Measurements from ENCODE around the gene PRKAB2.

Gene PRKAB2, protein sequence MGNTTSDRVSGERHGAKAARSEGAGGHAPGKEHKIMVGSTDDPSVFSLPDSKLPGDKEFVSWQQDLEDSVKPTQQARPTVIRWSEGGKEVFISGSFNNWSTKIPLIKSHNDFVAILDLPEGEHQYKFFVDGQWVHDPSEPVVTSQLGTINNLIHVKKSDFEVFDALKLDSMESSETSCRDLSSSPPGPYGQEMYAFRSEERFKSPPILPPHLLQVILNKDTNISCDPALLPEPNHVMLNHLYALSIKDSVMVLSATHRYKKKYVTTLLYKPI

DNA sequence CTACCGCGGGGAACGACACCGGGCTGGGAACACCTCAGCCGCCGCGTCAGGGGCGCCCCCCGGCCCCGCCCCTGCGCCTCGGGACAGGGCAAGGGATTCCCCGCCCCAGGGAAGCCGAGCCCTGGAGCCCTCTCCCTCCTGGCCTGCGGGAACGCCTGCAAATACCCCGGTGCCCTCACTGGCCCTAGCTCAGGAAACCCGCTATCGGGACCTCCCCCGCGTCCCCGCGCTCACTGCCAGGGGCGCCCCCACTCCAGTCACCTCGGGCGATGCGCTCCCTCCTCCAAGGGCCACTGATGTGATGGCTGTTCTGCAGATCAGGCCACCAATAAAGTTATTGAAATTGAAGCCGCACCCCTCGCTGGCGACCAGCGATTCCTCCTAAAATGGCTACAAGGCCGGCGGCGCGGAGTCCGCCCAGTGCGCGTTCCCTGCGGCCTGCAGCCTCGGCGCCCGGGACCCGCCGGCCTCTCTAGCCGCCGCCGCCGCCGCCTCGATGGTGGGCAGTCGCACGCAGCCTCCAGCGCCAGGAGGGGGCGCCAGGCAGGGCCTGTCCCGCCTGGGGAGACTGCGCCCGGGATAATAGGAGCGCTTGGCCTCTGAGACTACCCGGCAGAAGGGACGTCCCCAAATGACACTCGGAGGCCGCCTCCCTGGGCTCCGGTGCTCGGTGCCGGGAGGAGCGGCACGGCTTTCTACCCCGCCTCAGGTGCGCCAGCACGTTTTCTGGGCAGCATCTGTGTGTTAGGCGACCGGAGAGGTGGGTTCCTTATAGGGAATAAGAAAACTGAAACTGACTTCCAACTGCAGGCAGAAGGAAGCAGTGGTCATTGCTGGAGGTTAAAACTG lies at the start of gene PRKAB2:
Gene PRKAB2 (minus strand): TSS at position 303 of the 849 bp plus-strand sequence. CDS start 326 bp downstream, outside the sequence.
- H3K27ac Mint-ChIP-seq (ENCODE audit: low read depth) = peak within 1 kb of the TSS; percentile 95
- H3K27me3 Mint-ChIP-seq = no peaks in the 10 kb centered on the region
- peaks cover 7% of the 10 kb centered on the region for H3K9me3 Mint-ChIP-seq
- DNase-seq (ENCODE audit: low spot score in 2 of 2) (peak; percentile 83 to 86), ATAC-seq (replicated peaks; ENCODE audit: extremely low read depth, poor library complexity, severe bottlenecking) (peak; percentile 78)
- peak within 1 kb of the TSS; percentile 97 for H3K4me3 Mint-ChIP-seq
- H3K4me1 Mint-ChIP-seq = peaks cover 41% of the 10 kb centered on the region
- peaks cover 13% of the 10 kb centered on the region for H3K36me3 Mint-ChIP-seq (ENCODE audit: insufficient read depth)

DNA sequence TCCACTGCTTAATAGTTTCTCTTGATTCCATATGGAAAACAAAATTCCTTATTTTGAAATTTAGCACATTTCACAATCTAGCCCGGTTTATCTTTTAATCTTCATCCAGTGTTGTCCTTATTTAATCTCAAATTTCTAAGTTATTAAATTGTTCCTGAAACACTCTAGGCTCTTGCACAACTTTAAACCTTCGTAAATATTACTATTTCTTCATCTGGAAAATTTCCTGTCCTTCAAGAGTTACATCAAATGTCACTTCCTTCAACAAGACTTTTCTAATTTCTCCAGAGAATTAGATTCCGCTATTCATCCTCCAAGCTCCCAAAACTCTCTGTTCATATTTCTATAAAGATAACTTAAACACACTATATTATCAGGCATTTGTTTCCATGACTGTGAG lies 46.3 kb upstream of the PRKAB2 start:
- Mint-ChIP-seq H3K36me3 (ENCODE audit: insufficient read depth) (peaks cover 2% of the 10 kb centered on the region), H3K4me1 (peaks cover 3% of the 10 kb centered on the region), H3K9me3 (no peaks in the 10 kb centered on the region), H3K27ac (ENCODE audit: low read depth) (no peak overlapping the region), H3K4me3 (no peak overlapping the region), H3K27me3 (no peaks in the 10 kb centered on the region)
- no peak for DNase-seq (ENCODE audit: low spot score in 2 of 2)
- ATAC-seq (replicated peaks; ENCODE audit: extremely low read depth, poor library complexity, severe bottlenecking) = no peak

DNA sequence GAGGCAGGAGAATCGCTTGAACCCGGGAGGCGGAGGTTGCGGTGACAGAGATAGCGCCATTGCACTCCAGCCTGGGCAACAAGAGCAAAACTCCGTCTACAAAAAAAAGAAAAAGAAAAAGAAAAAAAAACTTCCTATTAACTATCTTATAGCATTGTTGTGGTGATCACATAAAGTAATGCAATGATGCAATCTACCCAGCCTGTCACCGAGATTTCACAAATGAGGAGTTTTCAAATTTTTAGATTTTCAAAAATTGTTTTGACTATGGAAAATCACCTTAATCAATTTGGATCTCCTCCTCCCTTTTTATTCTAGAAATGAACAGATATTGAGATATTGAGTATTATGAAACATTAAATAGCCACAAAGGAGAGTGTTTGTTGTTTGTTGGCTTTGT lies 44.9 kb upstream of the PRKAB2 start:
- Mint-ChIP-seq H3K27ac (ENCODE audit: low read depth) (no peak overlapping the region), H3K9me3 (no peaks in the 10 kb centered on the region), H3K27me3 (no peaks in the 10 kb centered on the region), H3K4me3 (no peak overlapping the region), H3K4me1 (no peaks in the 10 kb centered on the region), H3K36me3 (ENCODE audit: insufficient read depth) (no peaks in the 10 kb centered on the region)
- no peak for ATAC-seq (replicated peaks; ENCODE audit: extremely low read depth, poor library complexity, severe bottlenecking)
- DNase-seq (ENCODE audit: low spot score in 2 of 2) = no peak

DNA sequence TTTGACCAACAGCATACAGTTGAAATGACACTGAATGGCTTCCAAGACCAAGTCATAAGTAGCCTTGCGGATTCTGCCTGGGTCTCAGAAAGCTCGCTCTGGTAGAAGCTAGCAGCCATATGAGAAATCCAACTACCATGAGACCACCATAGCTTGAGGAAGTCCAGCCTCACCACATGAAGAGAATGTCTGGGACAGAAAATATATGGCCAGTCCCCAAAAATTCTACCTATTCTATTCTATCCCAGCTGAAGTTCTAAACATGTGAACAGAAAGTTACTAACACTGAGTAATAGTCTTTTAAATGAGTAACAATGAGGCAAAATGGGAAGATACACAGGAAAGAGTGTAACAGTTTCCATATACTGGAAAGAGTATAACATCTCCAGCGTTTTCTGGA lies 43.9 kb upstream of the PRKAB2 start:
- no peak overlapping the region for H3K27ac Mint-ChIP-seq (ENCODE audit: low read depth)
- no peaks in the 10 kb centered on the region for H3K27me3 Mint-ChIP-seq
- ATAC-seq (replicated peaks; ENCODE audit: extremely low read depth, poor library complexity, severe bottlenecking) (no peak), DNase-seq (ENCODE audit: low spot score in 2 of 2) (no peak)
- H3K4me1 Mint-ChIP-seq = no peaks in the 10 kb centered on the region
- no peaks in the 10 kb centered on the region for H3K9me3 Mint-ChIP-seq
- no peak overlapping the region for H3K4me3 Mint-ChIP-seq
- no peaks in the 10 kb centered on the region for H3K36me3 Mint-ChIP-seq (ENCODE audit: insufficient read depth)

DNA sequence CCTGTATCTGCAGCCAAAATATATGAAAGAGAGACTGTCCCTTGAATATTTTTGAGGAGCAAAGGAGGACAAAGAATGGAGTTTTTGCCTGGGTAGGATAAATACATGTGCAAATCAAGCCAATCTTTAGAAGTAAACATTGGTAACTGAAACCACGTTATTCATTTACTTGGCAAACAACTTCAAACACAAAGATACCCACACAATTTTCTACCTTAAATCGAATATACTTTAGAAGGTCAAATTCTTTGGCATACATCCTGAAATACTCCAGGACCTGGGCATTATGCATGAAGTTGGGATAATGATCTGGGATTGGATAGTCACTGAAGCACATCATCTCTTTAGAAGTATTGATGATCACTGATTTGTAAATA lies 43.3 kb upstream of the PRKAB2 start:
- no peak overlapping the region for H3K4me3 Mint-ChIP-seq

DNA sequence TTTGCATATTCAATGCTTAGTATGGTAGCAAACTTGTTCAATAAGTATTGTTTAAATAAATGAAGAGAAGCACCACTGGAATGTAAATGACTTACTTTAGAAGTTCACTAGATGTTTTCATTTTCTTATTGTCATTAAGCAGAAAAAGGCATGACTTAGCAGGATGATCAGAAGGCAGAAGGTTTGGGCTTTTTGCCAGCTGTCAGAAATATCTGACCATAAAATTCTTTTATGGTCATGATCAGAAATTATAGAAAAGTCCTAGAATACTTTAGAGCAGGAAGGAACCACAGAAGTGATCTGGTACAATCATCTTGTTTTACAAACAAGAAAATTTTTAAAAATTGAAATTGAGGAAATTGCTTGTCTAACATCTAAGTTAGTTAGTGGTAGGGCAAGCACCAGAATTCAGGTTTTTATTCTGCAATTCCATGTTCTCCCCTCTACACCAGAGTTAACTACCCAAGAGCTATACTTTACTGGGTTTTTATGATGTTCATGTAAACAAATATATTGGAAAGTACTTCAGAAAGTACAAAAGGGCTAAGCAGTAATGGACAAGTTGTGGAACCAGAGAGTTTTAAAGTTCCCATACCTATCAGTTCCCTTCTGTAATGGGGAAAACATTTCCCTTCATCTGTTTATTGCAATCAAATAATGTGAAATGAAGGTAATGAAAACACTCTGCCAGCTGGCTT lies 42.7 kb upstream of the PRKAB2 start:
- Mint-ChIP-seq H3K27me3 (no peaks in the 10 kb centered on the region), H3K9me3 (no peaks in the 10 kb centered on the region), H3K36me3 (ENCODE audit: insufficient read depth) (no peaks in the 10 kb centered on the region), H3K4me3 (no peak overlapping the region), H3K4me1 (no peaks in the 10 kb centered on the region), H3K27ac (ENCODE audit: low read depth) (no peak overlapping the region)
- no peak for ATAC-seq (replicated peaks; ENCODE audit: extremely low read depth, poor library complexity, severe bottlenecking)
- no peak for DNase-seq (ENCODE audit: low spot score in 2 of 2)

More for the DNA sequence above, 43.3 kb upstream of the PRKAB2 start:
- H3K27me3 Mint-ChIP-seq = no peaks in the 10 kb centered on the region
- H3K36me3 Mint-ChIP-seq (ENCODE audit: insufficient read depth) = no peaks in the 10 kb centered on the region
- no peak overlapping the region for H3K27ac Mint-ChIP-seq (ENCODE audit: low read depth)
- H3K4me1 Mint-ChIP-seq = no peaks in the 10 kb centered on the region
- no peaks in the 10 kb centered on the region for H3K9me3 Mint-ChIP-seq
- no peak for ATAC-seq (replicated peaks; ENCODE audit: extremely low read depth, poor library complexity, severe bottlenecking)
- no peak for DNase-seq (ENCODE audit: low spot score in 2 of 2)

DNA sequence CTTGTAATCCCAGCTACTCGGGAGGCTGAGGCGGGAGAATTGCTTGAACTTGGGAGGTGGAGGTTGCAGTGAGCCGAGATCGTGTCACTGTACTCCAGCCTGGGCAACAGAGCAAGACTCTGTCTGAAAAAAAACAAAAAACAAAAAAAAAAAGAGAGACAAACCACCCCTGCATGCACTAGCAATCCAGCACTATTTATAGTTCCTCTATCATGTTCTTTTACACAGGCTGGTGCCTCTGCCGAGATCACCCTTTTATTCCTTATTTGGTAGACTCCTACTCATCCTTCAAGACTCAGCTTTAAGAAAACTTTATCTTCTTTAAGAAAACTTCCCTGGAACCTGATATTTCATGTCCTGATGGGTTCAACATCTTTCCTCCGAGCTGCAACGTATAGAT lies 42.1 kb upstream of the PRKAB2 start:
- Mint-ChIP-seq H3K4me1 (no peaks in the 10 kb centered on the region), H3K4me3 (no peak overlapping the region), H3K36me3 (ENCODE audit: insufficient read depth) (no peaks in the 10 kb centered on the region), H3K27me3 (no peaks in the 10 kb centered on the region), H3K9me3 (no peaks in the 10 kb centered on the region), H3K27ac (ENCODE audit: low read depth) (no peak overlapping the region)
- no peak for DNase-seq (ENCODE audit: low spot score in 2 of 2)
- no peak for ATAC-seq (replicated peaks; ENCODE audit: extremely low read depth, poor library complexity, severe bottlenecking)

DNA sequence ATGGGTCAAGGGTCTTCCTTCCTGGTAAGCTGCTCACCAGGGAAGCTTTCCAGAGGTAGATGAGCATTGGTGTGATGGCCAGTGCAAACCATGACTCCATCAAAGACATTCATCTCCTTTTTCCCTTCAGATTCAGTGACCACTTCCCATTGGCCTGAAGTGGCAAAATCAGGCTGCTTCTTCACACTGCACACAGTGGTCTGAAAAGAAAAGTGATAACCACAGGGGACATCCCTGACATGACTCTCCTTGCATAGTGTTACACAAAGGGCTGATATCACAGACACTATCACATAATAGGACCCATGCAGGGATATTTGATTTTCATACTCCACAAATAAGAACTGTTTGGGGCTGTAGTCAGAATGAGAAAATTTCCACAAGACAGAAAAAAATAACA lies 41.0 kb upstream of the PRKAB2 start:
- Mint-ChIP-seq H3K27ac (ENCODE audit: low read depth) (no peak overlapping the region), H3K4me3 (no peak overlapping the region), H3K4me1 (no peaks in the 10 kb centered on the region), H3K9me3 (no peaks in the 10 kb centered on the region), H3K27me3 (no peaks in the 10 kb centered on the region), H3K36me3 (ENCODE audit: insufficient read depth) (no peaks in the 10 kb centered on the region)
- no peak for ATAC-seq (replicated peaks; ENCODE audit: extremely low read depth, poor library complexity, severe bottlenecking)
- no peak for DNase-seq (ENCODE audit: low spot score in 2 of 2)

DNA sequence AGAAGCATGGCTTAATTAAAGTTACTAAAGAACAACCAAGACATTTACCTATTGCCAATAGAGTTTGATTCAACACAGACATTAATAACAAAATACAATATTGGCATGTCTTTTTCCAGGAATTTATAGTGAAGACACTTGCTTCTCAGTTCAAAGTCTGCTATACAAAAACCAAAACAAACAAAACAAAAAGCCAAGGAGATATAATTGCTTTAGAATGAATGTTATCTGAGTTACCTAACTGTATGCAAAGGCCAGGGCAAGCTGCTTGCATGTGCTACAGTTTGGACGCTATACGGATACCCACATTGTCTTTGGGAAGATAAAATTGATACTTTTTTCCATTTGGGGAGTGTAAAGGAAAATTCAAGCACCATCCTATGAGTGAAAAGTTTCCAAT lies 39.3 kb upstream of the PRKAB2 start:
- Mint-ChIP-seq H3K9me3 (no peaks in the 10 kb centered on the region), H3K4me1 (no peaks in the 10 kb centered on the region), H3K27ac (ENCODE audit: low read depth) (no peak overlapping the region), H3K4me3 (no peak overlapping the region), H3K27me3 (no peaks in the 10 kb centered on the region), H3K36me3 (ENCODE audit: insufficient read depth) (no peaks in the 10 kb centered on the region)
- ATAC-seq (replicated peaks; ENCODE audit: extremely low read depth, poor library complexity, severe bottlenecking) (no peak), DNase-seq (ENCODE audit: low spot score in 2 of 2) (no peak)

DNA sequence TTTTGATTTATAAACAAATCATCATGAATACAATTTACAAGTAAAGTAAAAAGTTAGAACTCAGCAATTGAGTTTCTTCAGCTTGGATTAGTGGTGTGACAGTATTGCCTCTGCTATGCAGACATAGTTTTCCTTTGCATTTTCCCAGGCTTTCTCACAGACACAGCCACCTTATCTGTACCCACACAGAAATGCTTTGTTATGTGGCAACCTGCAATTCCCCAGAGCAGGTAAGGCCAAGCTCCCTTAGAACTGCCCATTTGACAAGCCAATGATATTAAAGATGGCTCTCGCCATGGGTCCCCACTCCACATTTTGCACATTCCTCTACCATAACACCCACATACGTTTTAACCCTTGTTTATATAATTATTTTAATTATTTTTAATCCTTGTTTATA lies 38.7 kb upstream of the PRKAB2 start:
- ATAC-seq (replicated peaks; ENCODE audit: extremely low read depth, poor library complexity, severe bottlenecking) (no peak), DNase-seq (ENCODE audit: low spot score in 2 of 2) (no peak)
- no peak overlapping the region for H3K27ac Mint-ChIP-seq (ENCODE audit: low read depth)
- H3K4me1 Mint-ChIP-seq = no peaks in the 10 kb centered on the region
- H3K9me3 Mint-ChIP-seq = no peaks in the 10 kb centered on the region
- no peaks in the 10 kb centered on the region for H3K27me3 Mint-ChIP-seq
- H3K4me3 Mint-ChIP-seq = no peak overlapping the region
- H3K36me3 Mint-ChIP-seq (ENCODE audit: insufficient read depth) = no peaks in the 10 kb centered on the region

DNA sequence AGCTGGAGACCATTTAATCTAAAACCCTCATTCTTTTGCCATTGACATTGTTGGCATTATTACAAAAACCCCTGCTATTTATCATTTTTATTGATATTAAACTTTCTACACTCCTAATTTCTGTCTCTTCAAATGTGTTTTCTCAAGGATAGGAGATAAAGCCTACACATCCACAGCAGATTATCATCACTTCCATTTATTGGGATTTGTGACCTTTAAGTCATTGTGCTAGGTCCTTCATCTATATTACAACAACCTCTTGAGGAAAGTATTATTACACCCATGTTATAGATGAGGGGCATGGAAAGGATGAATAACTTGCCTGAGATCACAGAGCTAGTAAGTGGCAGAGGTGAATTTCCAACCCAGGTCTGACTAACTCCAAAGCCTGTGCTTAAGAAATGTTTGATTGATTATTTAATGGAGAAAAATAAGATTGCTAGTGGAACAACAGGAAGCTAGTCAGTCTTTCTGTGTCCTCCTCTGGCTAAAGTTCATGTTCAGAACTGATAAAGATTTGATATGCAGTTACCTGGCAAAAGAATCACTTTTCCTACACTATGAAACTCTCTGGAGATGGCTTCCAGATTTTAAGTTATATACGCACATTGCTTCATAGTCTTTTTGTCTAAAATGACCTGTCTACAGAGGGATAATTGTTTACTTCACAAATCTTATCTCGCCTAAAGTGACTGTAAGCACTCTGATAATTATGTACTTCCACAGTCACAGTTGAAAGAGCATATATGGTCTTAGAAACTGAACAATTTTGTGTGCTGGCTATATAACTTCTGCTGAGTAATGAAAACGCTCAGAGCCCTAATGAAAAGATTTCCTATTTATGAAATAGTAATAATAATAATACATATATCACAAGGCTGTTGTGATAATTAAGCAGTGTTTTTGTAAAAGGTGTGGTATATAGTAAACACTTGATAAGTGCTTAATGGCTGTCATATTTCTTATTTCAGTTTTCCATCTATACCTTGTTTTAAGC lies 37.9 kb upstream of the PRKAB2 start:
- H3K27ac Mint-ChIP-seq (ENCODE audit: low read depth) = no peak overlapping the region
- H3K9me3 Mint-ChIP-seq = no peaks in the 10 kb centered on the region
- H3K4me1 Mint-ChIP-seq = no peaks in the 10 kb centered on the region
- no peak for DNase-seq (ENCODE audit: low spot score in 2 of 2)
- no peak for ATAC-seq (replicated peaks; ENCODE audit: extremely low read depth, poor library complexity, severe bottlenecking)
- no peaks in the 10 kb centered on the region for H3K27me3 Mint-ChIP-seq
- no peak overlapping the region for H3K4me3 Mint-ChIP-seq
- no peaks in the 10 kb centered on the region for H3K36me3 Mint-ChIP-seq (ENCODE audit: insufficient read depth)

DNA sequence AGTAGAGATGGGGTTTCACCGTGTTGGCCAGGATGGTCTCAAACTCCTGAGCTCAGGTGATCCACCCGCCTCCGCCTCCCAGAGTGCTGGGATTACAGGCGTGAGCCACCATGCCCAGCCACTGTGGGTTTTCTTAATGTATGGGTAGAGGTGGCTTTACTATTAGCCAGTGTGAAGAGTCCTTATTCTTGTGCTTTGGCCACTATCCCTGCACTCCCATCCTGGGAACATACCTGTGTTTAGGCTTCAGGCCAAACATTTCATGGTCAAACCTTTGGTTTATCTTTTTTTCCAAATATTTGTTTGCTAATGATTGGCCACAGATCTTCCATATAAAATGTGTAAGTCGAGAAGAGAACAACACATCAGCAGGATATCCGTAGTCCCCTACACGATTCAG lies 36.3 kb upstream of the PRKAB2 start:
- H3K4me1 Mint-ChIP-seq = no peaks in the 10 kb centered on the region
- H3K27ac Mint-ChIP-seq (ENCODE audit: low read depth) = no peak overlapping the region
- H3K9me3 Mint-ChIP-seq = no peaks in the 10 kb centered on the region
- no peak overlapping the region for H3K4me3 Mint-ChIP-seq
- H3K36me3 Mint-ChIP-seq (ENCODE audit: insufficient read depth) = no peaks in the 10 kb centered on the region
- ATAC-seq (replicated peaks; ENCODE audit: extremely low read depth, poor library complexity, severe bottlenecking) = no peak
- H3K27me3 Mint-ChIP-seq = no peaks in the 10 kb centered on the region
- DNase-seq (ENCODE audit: low spot score in 2 of 2) = no peak

Measured in central memory CD8-positive, alpha-beta T cell (primary cell).